ENCODE data around the gene HOXD10. TPM values are rescaled to one million over a fixed set of nuclear protein-coding genes. Genes with fewer than 3 reads are reported as not detected.

The HOXD10 gene
- total and polyA plus RNA-seq, 2 of the 13 experiments (the other 11 are each of a cell fraction or from before 2014, with no cell fraction given), result not detected

GRCh38 chr2:176160251-176160985 lies 43.8 kb downstream of the HOXD10 start (continued):
- TF ChIP-seq ZNF687 (CRISPR knock-in tag; IDR thresholded peaks at IDR 0.05) (peak; percentile 3; the same call in 1 of the 2 replicates), SP2 (CRISPR knock-in tag; IDR thresholded peaks at IDR 0.05) (0 out of 2 replicates have a peak, but pooled peaks have one; percentile 13), ZNF768 (CRISPR knock-in tag; IDR thresholded peaks at IDR 0.05) (no peak), BHLHE40 (IDR thresholded peaks at IDR 0.05; ENCODE audit: low read length) (0 out of 2 replicates have a peak, but pooled peaks have one; percentile 24), THAP8 (CRISPR knock-in tag; IDR thresholded peaks at IDR 0.05; ENCODE audit: borderline replicate concordance) (0 out of 2 replicates have a peak, but pooled peaks have one; percentile 30), IRF9 (CRISPR knock-in tag; IDR thresholded peaks at IDR 0.05; ENCODE audit: borderline replicate concordance) (no peak), PHF21A (CRISPR knock-in tag; IDR thresholded peaks at IDR 0.05) (0 out of 2 replicates have a peak, but pooled peaks have one; percentile 31)

Data from HepG2 (cell line).